CMK (cell line): Measurements from ENCODE around the gene KRTAP15-1.

Experiments
- DNase-seq: peaks from one replicate; pipeline ENCODE4 v3.0.0-alpha.2; 2010; ENCODE audit warnings: low read depth

The KRTAP15-1 gene

DNA sequence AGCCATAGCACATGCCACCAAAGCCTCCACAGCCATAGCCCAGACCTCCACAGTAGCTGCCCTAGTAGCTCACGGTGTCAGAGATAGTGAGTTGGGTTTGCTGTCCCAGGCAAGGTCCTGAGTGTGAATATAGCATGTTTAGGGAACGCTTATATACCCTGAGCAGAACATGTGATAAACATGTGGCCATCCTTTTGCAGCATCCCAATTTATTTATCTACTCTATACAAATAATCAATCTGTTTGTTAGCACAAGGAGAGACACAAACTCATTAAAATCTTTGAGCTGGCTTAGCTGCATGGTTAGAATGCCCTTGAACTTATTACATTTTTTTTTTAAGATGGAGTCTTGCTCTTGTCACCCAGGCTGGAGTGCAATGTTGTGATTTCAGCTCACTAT is 47.3 kb downstream of the KRTAP15-1 start, which contains the start of gene KRTAP19-2:
Gene KRTAP19-2 (minus strand): TSS at position 101 of the 400 bp plus-strand sequence. CDS start 88 bp downstream, at position 13.
- DNase-seq = no peak
